Measurements from ENCODE around the gene SPG7.

DNA sequence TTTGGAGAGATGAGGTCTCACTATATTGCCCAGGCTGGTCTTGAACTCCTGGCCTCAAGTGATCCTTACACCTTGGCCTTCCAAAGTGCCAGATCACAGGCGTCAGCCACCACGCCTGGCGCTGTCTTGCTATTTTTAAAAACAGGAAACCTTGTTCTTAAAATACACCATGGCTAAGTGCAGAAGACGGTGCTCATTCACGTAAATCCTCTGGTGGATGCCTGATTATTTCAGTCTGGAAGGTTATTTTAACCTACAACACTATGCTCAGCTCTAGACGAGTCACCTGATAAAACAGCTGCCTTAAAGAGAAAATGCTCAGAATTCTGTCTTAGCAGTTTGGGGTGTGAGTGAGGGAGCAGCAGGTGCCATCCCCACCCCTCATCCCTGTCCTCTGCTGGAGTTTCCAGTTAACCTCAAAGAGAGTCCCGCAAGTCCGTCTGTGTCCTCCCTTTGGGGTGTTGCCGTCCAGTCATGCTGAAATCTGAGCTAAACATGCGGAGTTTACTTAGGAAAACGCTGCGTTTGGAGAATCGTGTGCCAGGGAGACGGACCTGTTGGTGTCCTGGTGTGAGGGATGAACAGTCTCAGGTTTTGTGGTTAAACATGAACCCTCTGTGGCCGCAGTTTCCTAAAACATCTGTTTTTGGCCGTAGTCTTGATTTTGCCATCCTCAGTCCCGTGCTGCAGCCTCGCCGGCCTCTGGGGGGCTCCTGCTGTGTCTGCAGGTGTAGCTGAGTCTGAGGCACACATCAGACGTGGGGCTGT is 17.1 kb downstream of the SPG7 start:
- no peak for TF ChIP-seq ZNF274 (IDR thresholded peaks at IDR 0.05; ENCODE audit: low read depth, low read length)
- TF ChIP-seq YY1 (IDR thresholded peaks at IDR 0.05; ENCODE audit: insufficient read depth, insufficient read length) = no peak
- TF ChIP-seq SUZ12 (IDR thresholded peaks at IDR 0.05; ENCODE audit: extremely low read depth, insufficient read depth, insufficient read length) = no peak

Data from NT2/D1 (cell line).